Measurements from ENCODE around the gene CYLD.

DNA sequence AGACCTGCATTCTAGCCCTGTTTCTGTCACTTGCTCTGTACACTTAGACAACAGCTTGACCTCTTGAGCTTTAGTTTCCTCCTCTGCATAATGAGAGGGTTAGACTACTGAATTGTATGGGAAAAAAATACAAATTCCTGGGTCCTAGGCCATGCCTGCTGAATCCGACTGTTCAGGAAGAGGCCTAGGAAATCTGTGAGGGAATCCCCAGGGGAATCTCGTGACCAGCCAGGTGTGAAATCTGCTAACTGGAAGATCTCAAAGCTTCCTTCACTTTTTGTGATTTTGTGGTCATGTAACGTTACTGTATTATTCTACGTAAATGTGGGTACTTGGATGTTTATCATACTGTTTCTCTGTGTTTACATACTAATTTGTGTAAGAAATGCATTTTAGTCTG is 58.2 kb downstream of the CYLD start:
- TF ChIP-seq POLR2AphosphoS5 (IDR thresholded peaks at IDR 0.05; ENCODE audit: low read depth, low read length) (no peak), SIN3A (IDR thresholded peaks at IDR 0.05; ENCODE audit: borderline replicate concordance, insufficient read depth, low read depth, low read length) (no peak)

All from Panc1 (cell line).